HG02840 (cell line): Measurements from ENCODE around the gene NDRG3.
"Not testable (repeated sequence)": the region's sequence is repeated elsewhere in the genome, so short reads cannot be mapped to it uniquely, and the experiment has no call there.

ENCODE experiments used
- ATAC-seq: cut with Tn5 transposase; IDR thresholded peaks from one replicate; pipeline ENCODE4 v1.9.1; 2021; ENCODE audit warnings: mild to moderate bottlenecking, moderate library complexity, moderate number of reproducible peaks; ENCODE audit not compliant: unreplicated experiment, low FRiP score

NDRG3 gene

GRCh38 chr20:36614781-36615557, 130.9 kb downstream of the NDRG3 start:
- ATAC-seq = no peak

DNA sequence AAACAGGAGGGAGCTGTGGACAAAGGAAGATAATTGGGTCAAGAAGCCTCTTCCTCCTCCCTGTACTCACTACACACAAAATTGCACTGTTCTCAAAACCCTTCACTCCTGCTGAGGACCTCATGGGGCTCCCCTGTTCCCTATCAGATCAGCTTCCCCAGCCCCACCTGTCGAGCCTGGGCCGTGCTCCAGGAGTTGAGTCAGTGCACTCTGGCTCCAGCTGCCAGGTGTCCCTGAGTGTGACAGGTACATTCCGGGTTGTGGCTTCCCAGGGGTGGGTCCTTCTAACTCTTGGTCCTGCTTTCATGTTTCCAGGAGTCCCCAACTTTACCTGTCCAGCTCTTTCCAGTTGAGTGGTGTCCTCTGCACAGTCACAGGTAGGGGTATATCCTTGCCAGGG, 131.9 kb downstream of the NDRG3 start:
- no peak for ATAC-seq

DNA sequence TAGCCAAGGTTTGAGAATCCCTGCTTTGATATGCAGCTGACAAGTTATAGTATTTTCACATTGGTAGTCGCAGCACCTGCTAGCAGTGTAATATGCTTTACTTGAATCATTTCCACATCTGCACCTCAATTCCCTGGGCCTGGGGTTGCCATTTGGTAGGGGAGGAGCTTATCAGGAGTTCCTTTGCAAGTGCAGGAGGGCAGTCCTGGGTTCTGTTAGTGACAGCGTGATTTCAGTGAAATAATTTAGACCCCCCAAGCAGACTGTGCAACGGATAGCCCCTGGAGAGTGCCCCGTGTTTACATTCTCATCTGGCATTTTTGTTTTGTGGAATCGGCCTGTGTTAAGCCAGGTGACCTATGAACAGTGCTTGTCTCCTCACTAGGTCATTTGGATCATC, 134.3 kb downstream of the NDRG3 start:
- ATAC-seq = no peak

DNA sequence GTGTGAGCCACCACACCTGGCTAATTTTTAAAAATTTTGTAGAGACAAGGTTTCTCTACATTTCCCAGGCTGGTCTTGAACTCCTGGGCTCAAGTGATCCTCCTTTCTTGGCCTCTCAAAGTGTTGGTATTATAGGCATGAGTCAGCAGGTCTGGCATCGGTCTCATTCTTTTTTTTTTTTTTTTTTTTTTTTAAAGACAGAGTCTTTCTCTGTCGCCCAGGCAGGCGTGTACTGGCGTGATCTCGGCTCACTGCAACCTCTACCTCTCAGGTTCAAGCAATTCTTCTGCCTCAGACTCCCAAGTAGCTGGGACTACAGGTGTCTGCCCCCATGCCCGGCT, 137.5 kb downstream of the NDRG3 start:
- ATAC-seq = not testable (repeated sequence)

GRCh38 chr20:36607586-36608387, 138.1 kb downstream of the NDRG3 start:
- no peak for ATAC-seq

DNA sequence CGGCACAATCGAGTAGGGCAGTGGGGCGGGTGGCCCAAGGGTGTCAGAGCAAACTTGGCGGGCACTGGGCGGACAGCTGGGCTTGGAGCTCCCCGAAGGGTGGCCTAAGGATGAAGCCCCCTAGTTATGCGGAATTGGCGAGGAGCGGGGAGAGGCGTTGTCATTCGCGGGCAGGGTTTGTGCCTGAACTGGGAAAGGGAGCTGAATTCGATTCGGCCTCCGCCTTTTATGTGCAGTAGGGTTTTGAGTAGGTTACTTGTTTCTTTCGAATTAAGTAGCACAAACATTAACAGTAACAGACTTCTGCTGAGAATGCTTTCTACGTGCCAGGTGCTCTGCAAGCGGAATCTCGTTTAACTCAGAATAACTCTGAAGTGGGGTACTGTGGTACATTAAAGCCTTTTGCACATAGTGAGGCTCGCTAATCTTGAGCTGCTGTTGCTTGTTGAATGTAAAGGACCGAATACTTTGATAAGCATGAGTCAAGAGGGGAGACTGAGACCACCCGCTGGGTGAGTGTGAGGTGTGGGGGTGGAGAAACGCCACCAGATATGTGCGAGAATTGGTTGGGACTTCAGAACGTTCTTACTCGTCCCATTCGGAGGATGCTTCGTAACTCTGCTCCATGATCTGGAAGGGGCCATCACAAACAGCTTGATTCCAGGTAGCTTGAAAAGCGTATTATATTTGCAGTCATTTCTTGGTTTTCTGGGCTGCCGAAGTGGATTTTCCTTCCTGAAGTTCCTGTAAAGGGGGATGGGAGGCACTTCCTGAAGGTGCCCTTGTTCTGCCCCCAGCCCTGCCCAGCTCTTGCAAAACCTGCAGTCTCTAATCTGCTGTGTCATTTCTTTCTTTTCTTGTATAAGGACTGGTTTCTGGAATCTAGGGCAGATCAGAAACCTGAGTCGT, 139.5 kb downstream of the NDRG3 start:
- no peak for ATAC-seq

DNA sequence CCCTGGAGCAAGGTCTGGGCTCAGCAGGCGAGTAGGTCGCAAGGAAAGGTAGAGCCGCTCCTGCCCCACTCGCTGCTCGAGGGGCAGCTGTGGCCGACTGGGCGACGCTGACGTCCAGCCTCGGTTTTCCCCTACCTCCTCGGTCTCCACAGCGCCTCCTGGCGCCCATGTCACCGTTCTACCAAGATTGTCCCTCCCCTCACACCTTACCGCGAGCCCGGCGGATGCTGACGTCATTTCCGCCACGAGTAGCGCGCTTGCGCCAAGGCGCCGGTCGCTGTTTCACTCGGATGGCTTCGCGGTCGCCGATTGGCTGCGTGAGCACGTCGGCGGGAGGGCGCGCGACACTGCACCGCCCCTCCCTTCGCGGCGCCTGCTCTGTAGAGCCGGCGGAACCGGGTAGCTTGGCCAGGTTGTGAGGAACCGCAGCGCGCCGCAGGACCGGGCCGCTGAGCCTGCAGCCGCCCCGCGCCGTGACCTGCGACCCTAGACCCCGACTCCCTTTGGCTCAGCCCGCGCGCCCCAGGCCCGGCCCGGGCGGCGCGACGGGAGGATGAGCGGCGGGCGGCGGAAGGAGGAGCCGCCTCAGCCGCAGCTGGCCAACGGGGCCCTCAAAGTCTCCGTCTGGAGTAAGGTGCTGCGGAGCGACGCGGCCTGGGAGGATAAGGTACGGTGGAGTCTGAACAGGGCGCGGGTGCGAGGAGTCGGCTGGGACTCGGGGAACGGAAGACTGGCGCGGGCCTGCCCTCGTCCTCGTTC, 140.3 kb downstream of the NDRG3 start, which contains the start of gene RAB5IF:
TSS of gene RAB5IF (plus strand) at position 381 of the 759 bp plus-strand sequence. CDS start at position 554, 173 bp downstream.
- peak; percentile 92 for ATAC-seq

GRCh38 chr20:36604952-36605398, 140.9 kb downstream of the NDRG3 start:
- peak; percentile 23 for ATAC-seq
